HEK293 (cell line): ENCODE data around the gene ECE1.

Experiments used
- EGR2 ChIP-seq: fragments of 450-650 bp; formaldehyde crosslinking; IDR thresholded peaks from 2 replicates; pipeline ENCODE4 v1.5.1; 2016; ENCODE audit warnings: low read depth, missing biosample characterization, missing genetic modification characterization
- GFI1B ChIP-seq: fragments of 450-650 bp; formaldehyde crosslinking; IDR thresholded peaks from 2 replicates; pipeline ENCODE4 v1.5.1; 2016; ENCODE audit warnings: missing biosample characterization, missing genetic modification characterization
- SALL2 ChIP-seq: fragments of 450-650 bp; formaldehyde crosslinking; IDR thresholded peaks from 2 replicates; pipeline ENCODE4 v1.5.0; 2017; ENCODE audit warnings: missing biosample characterization, mild to moderate bottlenecking, missing genetic modification characterization, borderline replicate concordance
- ZBTB48 ChIP-seq: fragments of 450-650 bp; formaldehyde crosslinking; IDR thresholded peaks from 2 replicates; pipeline ENCODE4 v1.5.1; 2016; ENCODE audit warnings: missing biosample characterization, missing genetic modification characterization
- ZBTB7A ChIP-seq: fragments of 450-650 bp; formaldehyde crosslinking; IDR thresholded peaks from 2 replicates; pipeline ENCODE4 v1.5.1; 2016; ENCODE audit warnings: low read depth, missing biosample characterization, missing genetic modification characterization
- ZFP3 ChIP-seq: fragments of 450-650 bp; formaldehyde crosslinking; IDR thresholded peaks from 2 replicates; pipeline ENCODE4 v1.5.1; 2016; ENCODE audit warnings: low read depth, missing biosample characterization, missing genetic modification characterization
- ZFP37 ChIP-seq: fragments of 450-650 bp; formaldehyde crosslinking; IDR thresholded peaks from 2 replicates; pipeline ENCODE4 v1.5.1; 2016; ENCODE audit warnings: missing biosample characterization, missing genetic modification characterization
- ZIC2 ChIP-seq: fragments of 450-650 bp; formaldehyde crosslinking; IDR thresholded peaks from 2 replicates; pipeline ENCODE4 v1.5.1; 2016; ENCODE audit warnings: missing biosample characterization, missing genetic modification characterization
- ZNF114 ChIP-seq: fragments of 450-650 bp; formaldehyde crosslinking; IDR thresholded peaks from 2 replicates; pipeline ENCODE4 v1.5.0; 2017; ENCODE audit warnings: missing biosample characterization, missing genetic modification characterization
- ZNF155 ChIP-seq: fragments of 450-650 bp; formaldehyde crosslinking; IDR thresholded peaks from 2 replicates; pipeline ENCODE4 v1.5.1; 2016; ENCODE audit warnings: missing biosample characterization, missing genetic modification characterization
- ZNF266 ChIP-seq: fragments of 450-650 bp; formaldehyde crosslinking; IDR thresholded peaks from 2 replicates; pipeline ENCODE4 v1.5.1; 2016; ENCODE audit warnings: missing biosample characterization, missing genetic modification characterization, low read depth
- ZNF37A ChIP-seq: fragments of 450-650 bp; IDR thresholded peaks from 2 replicates; pipeline ENCODE4 v1.5.1; 2018; ENCODE audit warnings: missing biosample characterization, missing genetic modification characterization
- ZNF501 ChIP-seq: fragments of 450-650 bp; formaldehyde crosslinking; IDR thresholded peaks from 2 replicates; pipeline ENCODE4 v1.5.1; 2016; ENCODE audit warnings: missing biosample characterization, missing genetic modification characterization
- ZNF561 ChIP-seq: fragments of 450-650 bp; IDR thresholded peaks from 2 replicates; pipeline ENCODE4 v1.5.1; 2018; ENCODE audit warnings: missing biosample characterization, missing genetic modification characterization, borderline replicate concordance
- ZNF571 ChIP-seq: fragments of 450-650 bp; formaldehyde crosslinking; IDR thresholded peaks from 2 replicates; pipeline ENCODE4 v1.5.0; 2017; ENCODE audit warnings: missing biosample characterization, missing genetic modification characterization
- ZNF791 ChIP-seq: fragments of 450-650 bp; formaldehyde crosslinking; IDR thresholded peaks from 2 replicates; pipeline ENCODE4 v1.5.1; 2016; ENCODE audit warnings: missing biosample characterization, missing genetic modification characterization
- TF ChIP-seq, protein P1 (sequence below): fragments of 450-650 bp; formaldehyde crosslinking; IDR thresholded peaks from 2 replicates; pipeline ENCODE4 v1.5.1; 2017; ENCODE audit warnings: missing biosample characterization, missing genetic modification characterization
- TF ChIP-seq, protein P2 (sequence below): fragments of 450-650 bp; formaldehyde crosslinking; IDR thresholded peaks from 2 replicates; pipeline ENCODE4 v1.5.1; 2016; ENCODE audit warnings: missing biosample characterization, missing genetic modification characterization
- TF ChIP-seq, protein P3 (sequence below): fragments of 450-650 bp; formaldehyde crosslinking; IDR thresholded peaks from 2 replicates; pipeline ENCODE4 v1.5.1; 2016; ENCODE audit warnings: missing biosample characterization, missing genetic modification characterization
- TF ChIP-seq, protein P4 (sequence below): fragments of 450-650 bp; formaldehyde crosslinking; IDR thresholded peaks from 2 replicates; pipeline ENCODE4 v1.5.1; 2016; ENCODE audit warnings: missing biosample characterization, missing genetic modification characterization, low read depth
- TF ChIP-seq, protein P5 (sequence below): fragments of 450-650 bp; formaldehyde crosslinking; IDR thresholded peaks from 2 replicates; pipeline ENCODE4 v1.5.1; 2017; ENCODE audit warnings: missing biosample characterization, missing genetic modification characterization
- TF ChIP-seq, protein P6 (sequence below): fragments of 450-650 bp; formaldehyde crosslinking; IDR thresholded peaks from 2 replicates; pipeline ENCODE4 v1.5.1; 2017; ENCODE audit warnings: missing biosample characterization, mild to moderate bottlenecking, missing genetic modification characterization, moderate library complexity
- TF ChIP-seq, protein P7 (sequence below): fragments of 450-650 bp; formaldehyde crosslinking; IDR thresholded peaks from 2 replicates; pipeline ENCODE4 v1.5.1; 2016; ENCODE audit warnings: missing biosample characterization, missing genetic modification characterization

ECE1 gene

DNA sequence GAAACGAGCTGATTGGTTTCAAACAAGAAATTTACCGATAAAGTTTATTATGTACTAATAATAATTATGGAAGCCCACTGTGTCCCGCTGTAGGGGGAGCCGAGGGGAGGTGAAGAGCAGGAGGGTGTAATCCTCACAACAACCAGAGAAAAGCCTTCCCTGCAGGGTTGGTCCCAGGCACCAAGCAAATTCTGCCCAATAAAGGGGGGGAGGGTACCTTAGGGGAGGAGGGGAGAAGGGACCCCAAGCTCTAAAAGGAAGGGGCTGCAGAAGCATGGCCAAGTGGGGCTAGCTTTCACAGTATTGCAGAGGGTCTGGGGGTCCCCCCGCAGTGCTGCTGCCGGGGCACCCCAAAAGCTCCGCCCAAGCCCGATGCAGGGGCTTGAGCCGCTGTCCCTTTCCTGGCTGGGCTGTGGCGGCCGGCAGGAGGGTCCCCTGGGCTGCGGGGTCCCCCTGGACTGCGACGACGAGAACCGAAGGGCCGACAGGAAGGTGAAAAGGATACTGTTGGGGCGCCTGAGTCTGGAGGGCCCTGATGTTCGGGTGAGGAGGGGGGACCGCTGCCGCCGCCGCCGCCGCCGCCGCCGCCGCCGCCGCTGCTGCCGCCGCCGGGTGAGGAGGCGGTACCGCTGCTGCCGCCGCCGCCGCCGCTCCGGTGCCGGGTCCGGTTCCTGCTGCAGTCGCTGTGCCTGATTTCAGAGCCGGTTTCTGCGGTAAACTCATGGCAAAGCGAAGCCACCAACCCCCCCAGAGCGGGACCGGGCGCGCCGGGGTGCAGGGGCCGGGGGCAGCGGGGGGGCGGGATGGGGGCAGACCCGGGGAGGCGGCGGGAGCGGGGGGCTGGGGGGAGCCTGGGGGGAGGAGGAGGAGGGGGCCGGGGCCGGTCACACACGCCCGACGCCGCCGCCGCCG lies 114.3 kb downstream of the ECE1 start (continued):
- TF ChIP-seq, protein P1, sequence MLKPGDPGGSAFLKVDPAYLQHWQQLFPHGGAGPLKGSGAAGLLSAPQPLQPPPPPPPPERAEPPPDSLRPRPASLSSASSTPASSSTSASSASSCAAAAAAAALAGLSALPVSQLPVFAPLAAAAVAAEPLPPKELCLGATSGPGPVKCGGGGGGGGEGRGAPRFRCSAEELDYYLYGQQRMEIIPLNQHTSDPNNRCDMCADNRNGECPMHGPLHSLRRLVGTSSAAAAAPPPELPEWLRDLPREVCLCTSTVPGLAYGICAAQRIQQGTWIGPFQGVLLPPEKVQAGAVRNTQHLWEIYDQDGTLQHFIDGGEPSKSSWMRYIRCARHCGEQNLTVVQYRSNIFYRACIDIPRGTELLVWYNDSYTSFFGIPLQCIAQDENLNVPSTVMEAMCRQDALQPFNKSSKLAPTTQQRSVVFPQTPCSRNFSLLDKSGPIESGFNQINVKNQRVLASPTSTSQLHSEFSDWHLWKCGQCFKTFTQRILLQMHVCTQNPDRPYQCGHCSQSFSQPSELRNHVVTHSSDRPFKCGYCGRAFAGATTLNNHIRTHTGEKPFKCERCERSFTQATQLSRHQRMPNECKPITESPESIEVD (tag by site-specific recombination), result no peak
- TF ChIP-seq ZIC2 (tag by site-specific recombination) (peak; percentile 50), ZNF37A (tag by site-specific recombination) (no peak), ZFP3 (no peak), ZNF571 (tag by site-specific recombination) (no peak), ZNF791 (no peak), ZNF561 (tag by site-specific recombination) (peak; percentile 24; the same call in 1 of the 2 replicates), ZNF114 (tag by site-specific recombination) (no peak), ZFP37 (tag by site-specific recombination) (no peak), ZNF501 (tag by site-specific recombination) (no peak), SALL2 (no peak), ZNF266 (no peak), ZBTB7A (tag by site-specific recombination) (0 out of 2 replicates have a peak, but pooled peaks have one; percentile 34), ZNF155 (no peak), GFI1B (no peak), EGR2 (no peak), ZBTB48 (tag by site-specific recombination) (peak; percentile 75; the same call in 1 of the 2 replicates)
- TF ChIP-seq, protein P2, sequence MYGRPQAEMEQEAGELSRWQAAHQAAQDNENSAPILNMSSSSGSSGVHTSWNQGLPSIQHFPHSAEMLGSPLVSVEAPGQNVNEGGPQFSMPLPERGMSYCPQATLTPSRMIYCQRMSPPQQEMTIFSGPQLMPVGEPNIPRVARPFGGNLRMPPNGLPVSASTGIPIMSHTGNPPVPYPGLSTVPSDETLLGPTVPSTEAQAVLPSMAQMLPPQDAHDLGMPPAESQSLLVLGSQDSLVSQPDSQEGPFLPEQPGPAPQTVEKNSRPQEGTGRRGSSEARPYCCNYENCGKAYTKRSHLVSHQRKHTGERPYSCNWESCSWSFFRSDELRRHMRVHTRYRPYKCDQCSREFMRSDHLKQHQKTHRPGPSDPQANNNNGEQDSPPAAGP (tag by site-specific recombination), result no peak
- TF ChIP-seq, protein P3, sequence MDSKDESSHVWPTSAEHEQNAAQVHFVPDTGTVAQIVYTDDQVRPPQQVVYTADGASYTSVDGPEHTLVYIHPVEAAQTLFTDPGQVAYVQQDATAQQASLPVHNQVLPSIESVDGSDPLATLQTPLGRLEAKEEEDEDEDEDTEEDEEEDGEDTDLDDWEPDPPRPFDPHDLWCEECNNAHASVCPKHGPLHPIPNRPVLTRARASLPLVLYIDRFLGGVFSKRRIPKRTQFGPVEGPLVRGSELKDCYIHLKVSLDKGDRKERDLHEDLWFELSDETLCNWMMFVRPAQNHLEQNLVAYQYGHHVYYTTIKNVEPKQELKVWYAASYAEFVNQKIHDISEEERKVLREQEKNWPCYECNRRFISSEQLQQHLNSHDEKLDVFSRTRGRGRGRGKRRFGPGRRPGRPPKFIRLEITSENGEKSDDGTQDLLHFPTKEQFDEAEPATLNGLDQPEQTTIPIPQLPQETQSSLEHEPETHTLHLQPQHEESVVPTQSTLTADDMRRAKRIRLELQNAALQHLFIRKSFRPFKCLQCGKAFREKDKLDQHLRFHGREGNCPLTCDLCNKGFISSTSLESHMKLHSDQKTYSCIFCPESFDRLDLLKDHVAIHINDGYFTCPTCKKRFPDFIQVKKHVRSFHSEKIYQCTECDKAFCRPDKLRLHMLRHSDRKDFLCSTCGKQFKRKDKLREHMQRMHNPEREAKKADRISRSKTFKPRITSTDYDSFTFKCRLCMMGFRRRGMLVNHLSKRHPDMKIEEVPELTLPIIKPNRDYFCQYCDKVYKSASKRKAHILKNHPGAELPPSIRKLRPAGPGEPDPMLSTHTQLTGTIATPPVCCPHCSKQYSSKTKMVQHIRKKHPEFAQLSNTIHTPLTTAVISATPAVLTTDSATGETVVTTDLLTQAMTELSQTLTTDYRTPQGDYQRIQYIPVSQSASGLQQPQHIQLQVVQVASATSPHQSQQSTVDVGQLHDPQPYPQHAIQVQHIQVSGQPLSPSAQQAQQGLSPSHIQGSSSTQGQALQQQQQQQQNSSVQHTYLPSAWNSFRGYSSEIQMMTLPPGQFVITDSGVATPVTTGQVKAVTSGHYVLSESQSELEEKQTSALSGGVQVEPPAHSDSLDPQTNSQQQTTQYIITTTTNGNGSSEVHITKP (tag by site-specific recombination), result peak; percentile 40; the same call in 1 of the 2 replicates
- TF ChIP-seq, protein P4, sequence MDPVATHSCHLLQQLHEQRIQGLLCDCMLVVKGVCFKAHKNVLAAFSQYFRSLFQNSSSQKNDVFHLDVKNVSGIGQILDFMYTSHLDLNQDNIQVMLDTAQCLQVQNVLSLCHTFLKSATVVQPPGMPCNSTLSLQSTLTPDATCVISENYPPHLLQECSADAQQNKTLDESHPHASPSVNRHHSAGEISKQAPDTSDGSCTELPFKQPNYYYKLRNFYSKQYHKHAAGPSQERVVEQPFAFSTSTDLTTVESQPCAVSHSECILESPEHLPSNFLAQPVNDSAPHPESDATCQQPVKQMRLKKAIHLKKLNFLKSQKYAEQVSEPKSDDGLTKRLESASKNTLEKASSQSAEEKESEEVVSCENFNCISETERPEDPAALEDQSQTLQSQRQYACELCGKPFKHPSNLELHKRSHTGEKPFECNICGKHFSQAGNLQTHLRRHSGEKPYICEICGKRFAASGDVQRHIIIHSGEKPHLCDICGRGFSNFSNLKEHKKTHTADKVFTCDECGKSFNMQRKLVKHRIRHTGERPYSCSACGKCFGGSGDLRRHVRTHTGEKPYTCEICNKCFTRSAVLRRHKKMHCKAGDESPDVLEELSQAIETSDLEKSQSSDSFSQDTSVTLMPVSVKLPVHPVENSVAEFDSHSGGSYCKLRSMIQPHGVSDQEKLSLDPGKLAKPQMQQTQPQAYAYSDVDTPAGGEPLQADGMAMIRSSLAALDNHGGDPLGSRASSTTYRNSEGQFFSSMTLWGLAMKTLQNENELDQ, result no peak
- TF ChIP-seq, protein P5, sequence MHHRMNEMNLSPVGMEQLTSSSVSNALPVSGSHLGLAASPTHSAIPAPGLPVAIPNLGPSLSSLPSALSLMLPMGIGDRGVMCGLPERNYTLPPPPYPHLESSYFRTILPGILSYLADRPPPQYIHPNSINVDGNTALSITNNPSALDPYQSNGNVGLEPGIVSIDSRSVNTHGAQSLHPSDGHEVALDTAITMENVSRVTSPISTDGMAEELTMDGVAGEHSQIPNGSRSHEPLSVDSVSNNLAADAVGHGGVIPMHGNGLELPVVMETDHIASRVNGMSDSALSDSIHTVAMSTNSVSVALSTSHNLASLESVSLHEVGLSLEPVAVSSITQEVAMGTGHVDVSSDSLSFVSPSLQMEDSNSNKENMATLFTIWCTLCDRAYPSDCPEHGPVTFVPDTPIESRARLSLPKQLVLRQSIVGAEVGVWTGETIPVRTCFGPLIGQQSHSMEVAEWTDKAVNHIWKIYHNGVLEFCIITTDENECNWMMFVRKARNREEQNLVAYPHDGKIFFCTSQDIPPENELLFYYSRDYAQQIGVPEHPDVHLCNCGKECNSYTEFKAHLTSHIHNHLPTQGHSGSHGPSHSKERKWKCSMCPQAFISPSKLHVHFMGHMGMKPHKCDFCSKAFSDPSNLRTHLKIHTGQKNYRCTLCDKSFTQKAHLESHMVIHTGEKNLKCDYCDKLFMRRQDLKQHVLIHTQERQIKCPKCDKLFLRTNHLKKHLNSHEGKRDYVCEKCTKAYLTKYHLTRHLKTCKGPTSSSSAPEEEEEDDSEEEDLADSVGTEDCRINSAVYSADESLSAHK (tag by site-specific recombination), result no peak
- TF ChIP-seq, protein P6, sequence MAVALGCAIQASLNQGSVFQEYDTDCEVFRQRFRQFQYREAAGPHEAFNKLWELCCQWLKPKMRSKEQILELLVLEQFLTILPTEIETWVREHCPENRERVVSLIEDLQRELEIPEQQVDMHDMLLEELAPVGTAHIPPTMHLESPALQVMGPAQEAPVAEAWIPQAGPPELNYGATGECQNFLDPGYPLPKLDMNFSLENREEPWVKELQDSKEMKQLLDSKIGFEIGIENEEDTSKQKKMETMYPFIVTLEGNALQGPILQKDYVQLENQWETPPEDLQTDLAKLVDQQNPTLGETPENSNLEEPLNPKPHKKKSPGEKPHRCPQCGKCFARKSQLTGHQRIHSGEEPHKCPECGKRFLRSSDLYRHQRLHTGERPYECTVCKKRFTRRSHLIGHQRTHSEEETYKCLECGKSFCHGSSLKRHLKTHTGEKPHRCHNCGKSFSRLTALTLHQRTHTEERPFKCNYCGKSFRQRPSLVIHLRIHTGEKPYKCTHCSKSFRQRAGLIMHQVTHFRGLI (tag by site-specific recombination), result 0 out of 2 replicates have a peak, but pooled peaks have one; percentile 41
- TF ChIP-seq, protein P7, sequence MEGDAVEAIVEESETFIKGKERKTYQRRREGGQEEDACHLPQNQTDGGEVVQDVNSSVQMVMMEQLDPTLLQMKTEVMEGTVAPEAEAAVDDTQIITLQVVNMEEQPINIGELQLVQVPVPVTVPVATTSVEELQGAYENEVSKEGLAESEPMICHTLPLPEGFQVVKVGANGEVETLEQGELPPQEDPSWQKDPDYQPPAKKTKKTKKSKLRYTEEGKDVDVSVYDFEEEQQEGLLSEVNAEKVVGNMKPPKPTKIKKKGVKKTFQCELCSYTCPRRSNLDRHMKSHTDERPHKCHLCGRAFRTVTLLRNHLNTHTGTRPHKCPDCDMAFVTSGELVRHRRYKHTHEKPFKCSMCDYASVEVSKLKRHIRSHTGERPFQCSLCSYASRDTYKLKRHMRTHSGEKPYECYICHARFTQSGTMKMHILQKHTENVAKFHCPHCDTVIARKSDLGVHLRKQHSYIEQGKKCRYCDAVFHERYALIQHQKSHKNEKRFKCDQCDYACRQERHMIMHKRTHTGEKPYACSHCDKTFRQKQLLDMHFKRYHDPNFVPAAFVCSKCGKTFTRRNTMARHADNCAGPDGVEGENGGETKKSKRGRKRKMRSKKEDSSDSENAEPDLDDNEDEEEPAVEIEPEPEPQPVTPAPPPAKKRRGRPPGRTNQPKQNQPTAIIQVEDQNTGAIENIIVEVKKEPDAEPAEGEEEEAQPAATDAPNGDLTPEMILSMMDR (tag by site-specific recombination), result 0 out of 2 replicates have a peak, but pooled peaks have one; percentile 17
